Measurements from ENCODE around the gene MRTFA. TPM values are rescaled to one million over a fixed set of nuclear protein-coding genes. Genes with fewer than 3 reads are reported as not detected.
A peak's percentile ranks its signal among the peaks of the same experiment; 100 is the strongest.

Gene MRTFA
- total RNA-seq, 6 donors from 2014 or later: 47.9 to 178 (median 61.3) TPM

DNA sequence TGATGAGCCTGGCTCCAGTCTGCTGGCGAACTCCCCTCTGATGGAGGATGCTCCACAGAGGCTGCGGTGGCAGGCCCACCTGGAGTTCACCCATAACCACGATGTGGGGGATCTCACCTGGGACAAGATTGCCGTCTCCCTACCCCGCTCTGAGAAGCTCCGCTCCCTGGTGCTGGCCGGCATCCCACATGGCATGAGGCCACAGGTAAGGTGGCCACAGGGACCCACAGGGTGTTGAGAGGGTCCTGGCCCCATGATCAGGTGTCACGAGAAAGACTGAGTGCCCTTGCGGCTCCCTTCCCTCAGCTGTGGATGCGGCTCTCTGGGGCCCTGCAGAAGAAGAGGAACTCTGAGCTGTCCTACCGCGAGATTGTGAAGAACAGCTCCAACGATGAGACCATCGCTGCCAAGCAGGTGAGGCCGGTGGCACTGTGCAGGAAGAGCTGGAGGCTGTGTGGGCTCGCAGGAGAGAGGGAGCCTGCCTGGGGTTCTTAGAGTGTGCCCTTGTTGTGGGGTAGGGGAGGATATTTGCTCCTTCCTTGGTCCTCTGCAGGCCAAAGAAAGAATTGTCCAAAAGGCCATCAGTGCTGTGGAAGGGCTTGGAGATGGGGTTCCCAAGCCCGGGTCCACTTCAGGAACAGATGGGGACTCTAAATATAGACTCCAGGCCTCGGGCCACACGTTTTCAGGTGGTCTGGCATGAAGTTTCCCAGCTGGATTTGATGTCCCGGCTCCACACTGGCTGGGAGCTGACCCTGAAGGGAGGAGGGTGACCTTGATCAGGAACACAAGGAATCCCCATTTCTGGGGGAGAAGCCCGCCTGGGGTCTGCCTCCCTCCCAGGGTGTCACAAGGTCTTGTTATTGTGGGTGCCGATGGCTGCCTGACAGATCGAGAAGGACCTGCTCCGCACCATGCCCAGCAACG, 232.0 kb downstream of the MRTFA start:
- H3K27me3 ChIP-seq: no peaks in the 10 kb centered on the region
- WGBS, 2 donors: 89 to 95% methylated on average over 8 to 24 of the region's 25 CpGs
- TF ChIP-seq, protein P1, sequence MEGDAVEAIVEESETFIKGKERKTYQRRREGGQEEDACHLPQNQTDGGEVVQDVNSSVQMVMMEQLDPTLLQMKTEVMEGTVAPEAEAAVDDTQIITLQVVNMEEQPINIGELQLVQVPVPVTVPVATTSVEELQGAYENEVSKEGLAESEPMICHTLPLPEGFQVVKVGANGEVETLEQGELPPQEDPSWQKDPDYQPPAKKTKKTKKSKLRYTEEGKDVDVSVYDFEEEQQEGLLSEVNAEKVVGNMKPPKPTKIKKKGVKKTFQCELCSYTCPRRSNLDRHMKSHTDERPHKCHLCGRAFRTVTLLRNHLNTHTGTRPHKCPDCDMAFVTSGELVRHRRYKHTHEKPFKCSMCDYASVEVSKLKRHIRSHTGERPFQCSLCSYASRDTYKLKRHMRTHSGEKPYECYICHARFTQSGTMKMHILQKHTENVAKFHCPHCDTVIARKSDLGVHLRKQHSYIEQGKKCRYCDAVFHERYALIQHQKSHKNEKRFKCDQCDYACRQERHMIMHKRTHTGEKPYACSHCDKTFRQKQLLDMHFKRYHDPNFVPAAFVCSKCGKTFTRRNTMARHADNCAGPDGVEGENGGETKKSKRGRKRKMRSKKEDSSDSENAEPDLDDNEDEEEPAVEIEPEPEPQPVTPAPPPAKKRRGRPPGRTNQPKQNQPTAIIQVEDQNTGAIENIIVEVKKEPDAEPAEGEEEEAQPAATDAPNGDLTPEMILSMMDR (IDR thresholded peaks at IDR 0.05): no peak
- no peak for TF ChIP-seq EP300 (IDR thresholded peaks at IDR 0.05)
- TF ChIP-seq POLR2A (IDR thresholded peaks at IDR 0.05): no peak
- no peak overlapping the region for H3K4me3 ChIP-seq
- no peak overlapping the region for H3K27ac ChIP-seq
- H3K4me1 ChIP-seq: peaks cover 4 to 13% (median 10%) of the 10 kb centered on the region in 4 donors
- DNase-seq (peak in 1 of 2 donors; percentile 61), ATAC-seq (ENCODE audit: low FRiP score in 2 of 2) (no peak)
- H3K9me3 ChIP-seq: no peaks in the 10 kb centered on the region
- peaks cover 26 to 88% (median 71%) of the 10 kb centered on the region in 4 donors for H3K36me3 ChIP-seq

GRCh38 chr22:40403651-40404050, 232.9 kb downstream of the MRTFA start:
- H3K27ac ChIP-seq: no peak overlapping the region
- H3K36me3 ChIP-seq: peaks cover 23 to 79% (median 62%) of the 10 kb centered on the region in 4 donors
- no peak for ATAC-seq (ENCODE audit: low FRiP score in 2 of 2)

DNA sequence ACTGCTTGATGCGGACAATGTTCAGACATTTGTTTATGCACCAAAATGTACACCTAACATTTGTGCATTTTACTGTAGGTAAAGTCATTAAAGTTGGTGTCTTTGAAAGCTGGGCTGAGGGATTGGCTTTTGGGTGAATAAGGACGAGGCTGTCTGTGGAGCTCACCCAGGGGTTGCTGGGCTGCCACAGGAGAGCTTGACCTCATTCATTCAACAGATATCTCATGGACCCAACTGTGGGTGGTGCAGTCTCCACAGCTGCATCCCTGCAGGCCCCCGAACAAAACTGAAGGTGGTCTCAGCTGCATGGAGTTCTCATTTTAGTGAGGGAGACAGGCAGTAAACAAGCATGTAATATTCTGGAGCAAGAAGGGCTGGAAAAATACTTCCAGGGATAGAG, 233.4 kb downstream of the MRTFA start:
- TF ChIP-seq POLR2A (IDR thresholded peaks at IDR 0.05) (no peak), EP300 (IDR thresholded peaks at IDR 0.05) (no peak), POLR2AphosphoS5 (IDR thresholded peaks at IDR 0.05) (no peak)
- TF ChIP-seq, protein P1 (IDR thresholded peaks at IDR 0.05): no peak
- Histone ChIP-seq H3K36me3 (peaks cover 19 to 74% (median 58%) of the 10 kb centered on the region in 4 donors), H3K9me3 (no peaks in the 10 kb centered on the region), H3K27me3 (no peaks in the 10 kb centered on the region), H3K27ac (no peak overlapping the region), H3K4me1 (peaks cover 5 to 22% (median 10%) of the 10 kb centered on the region in 4 donors), H3K4me3 (no peak overlapping the region)
- 92 to 94% methylated on average over 3 of the region's 3 CpGs for WGBS, 2 donors
- DNase-seq (no peak), ATAC-seq (ENCODE audit: low FRiP score in 2 of 2) (no peak)

More at GRCh38 chr22:40403651-40404050, 232.9 kb downstream of the MRTFA start:
- no peak overlapping the region for H3K4me3 ChIP-seq
- H3K27me3 ChIP-seq: no peaks in the 10 kb centered on the region
- TF ChIP-seq, protein P1 (IDR thresholded peaks at IDR 0.05): no peak
- no peak for TF ChIP-seq POLR2AphosphoS5 (IDR thresholded peaks at IDR 0.05)
- no peak for TF ChIP-seq POLR2A (IDR thresholded peaks at IDR 0.05)
- no peak for TF ChIP-seq EP300 (IDR thresholded peaks at IDR 0.05)
- WGBS, 2 donors: 88 to 92% methylated on average over 7 of the region's 7 CpGs
- DNase-seq: no peak
- H3K4me1 ChIP-seq: peaks cover 5 to 19% (median 10%) of the 10 kb centered on the region in 4 donors
- H3K9me3 ChIP-seq: no peaks in the 10 kb centered on the region

- WGBS, 2 donors: 92 to 95% methylated on average over 8 of the region's 8 CpGs
Observed at GRCh38 chr22:40401981-40402406, 234.5 kb downstream of the MRTFA start.

More at GRCh38 chr22:40401981-40402406, 234.5 kb downstream of the MRTFA start:
- Histone ChIP-seq H3K27ac (no peak overlapping the region), H3K4me1 (peaks cover 7 to 34% (median 16%) of the 10 kb centered on the region in 4 donors), H3K27me3 (no peaks in the 10 kb centered on the region), H3K9me3 (no peaks in the 10 kb centered on the region), H3K4me3 (no peak overlapping the region), H3K36me3 (peaks cover 12 to 63% (median 47%) of the 10 kb centered on the region in 4 donors)
- no peak for ATAC-seq (ENCODE audit: low FRiP score in 2 of 2)
- TF ChIP-seq, protein P1 (IDR thresholded peaks at IDR 0.05): no peak
- no peak for TF ChIP-seq EP300 (IDR thresholded peaks at IDR 0.05)
- no peak for TF ChIP-seq POLR2A (IDR thresholded peaks at IDR 0.05)
- TF ChIP-seq POLR2AphosphoS5 (IDR thresholded peaks at IDR 0.05): no peak
- DNase-seq: no peak
